K562 (cell line): Measurements from ENCODE around the gene TM4SF4. TPM values are rescaled to one million over a fixed set of nuclear protein-coding genes. Genes with fewer than 3 reads are reported as not detected.

Source experiments
- ATAC-seq: fragments of 200-7000 bp; cut with Tn5 transposase; 3 replicates; pipeline ENCODE4 v1.9.1; 2020; ENCODE audit warnings: moderate library complexity
- BruUV-seq: library from RNA; stranded (reverse); fragments of 400-500 nt; replicated peaks from 2 replicates; lab custom pipeline; 2021; lab: Mats Ljungman, UMichigan
- CTCF ChIA-PET: fragments of 300-600 bp; formaldehyde crosslinking; extraction: SDS; loops from one replicate; lab custom pipeline; 2021; ENCODE audit warnings: low intra/inter-chr PET ratio; lab: Yijun Ruan, JAX
- POLR2A ChIA-PET: fragments of 300-600, 350-650 bp; sonication (Branson Sonifier 250); formaldehyde crosslinking; extraction: SDS; loops from one replicate; lab custom pipeline; 2021; ENCODE audit warnings: antibody characterized with exemption, inconsistent platforms; lab: Yijun Ruan, JAX
- DNase-seq, 4 experiments: peaks; one replicate each; pipeline versions ENCODE4 v3.0.0 to v3.0.0-alpha.2; 2011 to 2018; ENCODE audit warnings: low spot score in 3 of 4, mixed read lengths in 3 of 4; ENCODE audit errors: extremely low read depth in 1 of 4
- FAIRE-seq: peaks from 2 replicates; lab custom pipeline; 2011; peaks lifted over from hg19 to GRCh38; lab: Jason Lieb, UNC
- H2AFZ ChIP-seq: 2 replicates; pipeline ENCODE4 v1.6.0; 2011; ENCODE audit warnings: low read depth, low read length, control low read depth, inconsistent platforms
- H3K27ac ChIP-seq: fragments of 200-600 bp; 3 replicates; pipeline ENCODE4 v1.8.0; 2011; ENCODE audit warnings: low read depth, mild to moderate bottlenecking, control low read depth, inconsistent platforms, low read length, moderate library complexity, mixed read lengths; ENCODE audit errors: extremely low read depth
- H3K27me3 ChIP-seq, 2 experiments: fragments of 300-600 bp in 1 of 2; 2 replicates in 1 of 2; 3 replicates in 1 of 2; pipeline versions ENCODE4 v1.6.0 to v1.8.0; 2011; ENCODE audit warnings: inconsistent platforms in 2 of 2, low read length in 2 of 2, mild to moderate bottlenecking in 1 of 2, mixed read lengths in 1 of 2, moderate library complexity in 1 of 2; ENCODE audit not compliant: control insufficient read depth in 2 of 2, insufficient read depth in 2 of 2
- H3K36me3 ChIP-seq: fragments of 300-600 bp; 3 replicates; pipeline ENCODE4 v1.8.0; 2011; ENCODE audit warnings: mild to moderate bottlenecking, low read length, inconsistent platforms; ENCODE audit not compliant: control insufficient read depth, insufficient read depth
- H3K4me1 ChIP-seq, 2 experiments: fragments of 200-600 bp in 1 of 2; replicated peaks in 1 of 2; 2 replicates in 1 of 2; 3 replicates in 1 of 2; pipeline versions ENCODE4 v1.5.1 to v1.8.0; 2011; ENCODE audit warnings: inconsistent platforms in 2 of 2, low read length in 2 of 2, mild to moderate bottlenecking in 1 of 2, mixed read lengths in 1 of 2, moderate library complexity in 1 of 2; ENCODE audit not compliant: control insufficient read depth in 2 of 2, insufficient read depth in 2 of 2
- H3K4me2 ChIP-seq: 2 replicates; pipeline ENCODE4 v1.6.1; 2011; ENCODE audit warnings: low read length, control low read depth, inconsistent platforms, mixed read lengths; ENCODE audit not compliant: insufficient read depth
- H3K4me3 ChIP-seq: fragments of 200-600 bp; sonication (generic), shearing (Covaris generic); 2 replicates; pipeline ENCODE4 v1.5.1; 2016; ENCODE audit warnings: control low read depth, inconsistent platforms
- H3K79me2 ChIP-seq: fragments of 200-600 bp; 3 replicates; pipeline ENCODE4 v1.8.0; 2011; ENCODE audit warnings: low read length, inconsistent platforms; ENCODE audit not compliant: control insufficient read depth, insufficient read depth
- H3K9ac ChIP-seq, 2 experiments: 2 replicates each; pipeline versions ENCODE4 v1.6.0 to v1.6.1; 2011; ENCODE audit warnings: low read depth in 2 of 2, low read length in 2 of 2, control low read depth in 1 of 2, inconsistent platforms in 1 of 2, mild to moderate bottlenecking in 1 of 2, mixed read lengths in 1 of 2; ENCODE audit not compliant: insufficient read depth in 1 of 2
- H3K9me1 ChIP-seq: one replicate; pipeline ENCODE4 v1.6.0; 2011; ENCODE audit warnings: inconsistent platforms, mild to moderate bottlenecking, low read length, moderate library complexity; ENCODE audit not compliant: control insufficient read depth, insufficient read depth
- H3K9me3 ChIP-seq: replicated peaks from 2 replicates; pipeline ENCODE4 v1.5.1; 2011; ENCODE audit warnings: low read depth, low read length, inconsistent platforms; ENCODE audit not compliant: control insufficient read depth, insufficient read depth
- H4K20me1 ChIP-seq: replicated peaks from 2 replicates; pipeline ENCODE4 v1.6.1; 2011; ENCODE audit warnings: low read length, inconsistent platforms, mixed read lengths; ENCODE audit not compliant: control insufficient read depth, insufficient read depth
- E2F6 ChIP-seq, 2 experiments: IDR thresholded peaks; 2 replicates each; pipeline ENCODE4 v1.6.1; 2011; ENCODE audit warnings: borderline replicate concordance in 1 of 2, control low read depth in 1 of 2, low read depth in 1 of 2, low read length in 1 of 2, mild to moderate bottlenecking in 1 of 2, mixed read lengths in 1 of 2, moderate library complexity in 1 of 2; ENCODE audit not compliant: insufficient read depth in 1 of 2, insufficient read length in 1 of 2, poor library complexity in 1 of 2, severe bottlenecking in 1 of 2; ENCODE audit errors: extremely low read depth in 1 of 2
- ELF1 ChIP-seq: fragments of 200-800 bp; sonication (Bioruptor generic); IDR thresholded peaks from 2 replicates; pipeline ENCODE4 v1.6.1; 2016; ENCODE audit warnings: missing genetic modification characterization, missing compliant biosample characterization
- FOXK1 ChIP-seq: sonication (generic); formaldehyde crosslinking; IDR thresholded peaks from 2 replicates; pipeline ENCODE4 v1.8.0; 2022; ENCODE audit warnings: missing genetic modification reagents, mild to moderate bottlenecking, borderline replicate concordance
- HDAC2 ChIP-seq: fragments of 450-650 bp; IDR thresholded peaks from 2 replicates; pipeline ENCODE4 v1.6.1; 2016; ENCODE audit warnings: mild to moderate bottlenecking
- MCM3 ChIP-seq: fragments of 450-650 bp; IDR thresholded peaks from 2 replicates; pipeline ENCODE4 v1.6.1; 2016
- SPI1 ChIP-seq: IDR thresholded peaks from 2 replicates; pipeline ENCODE4 v1.6.1; 2011; ENCODE audit warnings: low read depth, low read length, control low read depth, borderline replicate concordance
- STAT5B ChIP-seq: fragments of 250-450 bp; sonication (Bioruptor Pico); IDR thresholded peaks from 2 replicates; pipeline ENCODE4 v1.8.0; 2021; ENCODE audit warnings: mild to moderate bottlenecking, inconsistent platforms
- ZNF280B ChIP-seq: fragments of 250-450 bp; sonication (Bioruptor Pico); IDR thresholded peaks from 2 replicates; pipeline ENCODE4 v1.5.1; 2021; ENCODE audit warnings: mild to moderate bottlenecking
- WGBS: fragments of 100-300 bp; shearing (Covaris generic); methylation state at CpG from one replicate; pipeline ENCODE4 v1.1.6; 2016; ENCODE audit warnings: low coverage, mixed read lengths; ENCODE audit not compliant: insufficient coverage; ENCODE audit errors: missing lambda C conversion rate; 5-methylcytosine and 5-hydroxymethylcytosine counted together
- in situ Hi-C: fragments of 300-500 bp; cut with MboI; formaldehyde crosslinking; loops from 4 replicates; pipeline ENCODE4 v1.15.0; 2018; ENCODE audit warnings: inconsistent platforms, mixed read lengths
- intact Hi-C: fragments of 100-400 bp; cut with micrococcal nuclease; formaldehyde crosslinking; loops from 2 replicates; pipeline ENCODE4 v1.14.2; 2022
- polyA plus RNA-seq, 8 experiments: library from polyadenylated mRNA; depleted of rRNA in 4 of 8; stranded (reverse) in 5 of 8; unstranded in 3 of 8; fragments of >200 nt; fragmentation: Nextera tagmentation in 2 of 8; fragmentation: Illumina TruSeq in 1 of 8; extraction: Ambion mirVana in 2 of 8; extraction: Trizol in 1 of 8; gene quantifications; 2 replicates each; pipeline versions ENCODE4 v1.2.1 to v1.2.3, GENCODE V29; 2011 to 2014; ENCODE audit warnings: inconsistent platforms in 1 of 8, missing spikeins in 1 of 8
- total RNA-seq, 7 experiments: library from RNA; depleted of rRNA in 6 of 7; stranded (reverse); fragments of >200 nt in 6 of 7; fragmentation: Illumina TruSeq in 2 of 7; extraction: Trizol in 2 of 7; gene quantifications; 2 replicates each; pipeline versions ENCODE4 v1.2.1 to v1.2.3, GENCODE V29; 2011 to 2021; ENCODE audit warnings: low replicate concordance in 1 of 7

TM4SF4 gene
- total and polyA plus RNA-seq, 9 of the 15 experiments (the other 6 are each of a cell fraction or from before 2014, with no cell fraction given), result 0.31 TPM; not detected in 8

GRCh38 chr3:149464542-149465328, 9.8 kb upstream of the TM4SF4 start:
- FAIRE-seq, result no peak
- no peaks in the 10 kb centered on the region for H3K9me3 ChIP-seq
- H3K36me3 ChIP-seq, result no peaks in the 10 kb centered on the region
- 3% methylated on average over 25 of the region's 31 CpGs for WGBS
- peaks cover 18 to 26% of the 10 kb centered on the region in 2 experiments for H3K27me3 ChIP-seq
- no peak overlapping the region for H3K4me2 ChIP-seq
- BruUV-seq, result no TSS peak
- H3K4me1 ChIP-seq, result peaks cover 0 to 3% of the 10 kb centered on the region in 2 experiments; a peak in 1 of 5 replicates
- ATAC-seq, result peak; percentile 48; the same call in 1 of the 3 replicates
- in situ Hi-C loops (no loop called here), intact Hi-C loops (no loop called here)
- H3K9me1 ChIP-seq, result no peaks in the 10 kb centered on the region
- CTCF ChIA-PET, result interaction anchor here (0.5 kb wide), 1 partner anchor 517 kb away, joined by 3 read pairs; no protein-coding TSS in a partner anchor
- POLR2A ChIA-PET, result interaction anchor here (0.7 kb wide), 1 partner anchor 605 kb away, joined by 3 read pairs; no protein-coding TSS in a partner anchor
- no peak overlapping the region for H2AFZ ChIP-seq
- TF ChIP-seq ZNF280B (CRISPR knock-in tag), result no peak
- no peak for TF ChIP-seq MCM3
- no peak for TF ChIP-seq HDAC2
- peak; percentile 55; the same call in 1 of the 2 replicates for TF ChIP-seq SPI1
- TF ChIP-seq FOXK1, result no peak
- no peak for TF ChIP-seq STAT5B (CRISPR knock-in tag)
- peak in 1 of 2 experiments; percentile 23 for TF ChIP-seq E2F6 (IDR thresholded peaks at IDR 0.05; ENCODE audit: borderline replicate concordance in 1 of 2, extremely low read depth in 1 of 2, insufficient read depth in 1 of 2, insufficient read length in 1 of 2, low read depth in 1 of 2, low read length in 1 of 2, poor library complexity in 1 of 2, severe bottlenecking in 1 of 2)
- 0 out of 2 replicates have a peak, but pooled peaks have one; percentile 31 for TF ChIP-seq ELF1 (tag)
- DNase-seq, result no peak
- no peaks in the 10 kb centered on the region for H4K20me1 ChIP-seq
- no peak overlapping the region for H3K9ac ChIP-seq
- H3K79me2 ChIP-seq, result no peaks in the 10 kb centered on the region
- H3K27ac ChIP-seq, result no peak overlapping the region
- no peak overlapping the region for H3K4me3 ChIP-seq
